B cell (primary cell): ENCODE measurements around the gene CHCHD6.

Experiments
- CTCF ChIP-seq: fragments of 200-600 bp; IDR thresholded peaks from one replicate; pipeline ENCODE4 v1.8.0; 2022; ENCODE audit warnings: antibody characterized with exemption, mild to moderate bottlenecking
- EZH2 ChIP-seq: IDR thresholded peaks from 2 replicates; pipeline ENCODE4 v1.6.1; 2012; ENCODE audit warnings: borderline replicate concordance, low read depth, mild to moderate bottlenecking, moderate library complexity, low read length; ENCODE audit not compliant: insufficient read depth, poor library complexity, severe bottlenecking

GRCh38 chr3:126982126-126982470, 278.1 kb downstream of the CHCHD6 start:
- TF ChIP-seq EZH2 (no peak), CTCF (no peak)
